Endothelial cell (in vitro differentiated cells): ENCODE measurements around the gene AP2A2. TPM values are rescaled to one million over a fixed set of nuclear protein-coding genes. Genes with fewer than 3 reads are reported as not detected.
A peak's percentile ranks its signal among the peaks of the same experiment; 100 is the strongest.

ENCODE experiments used
- DNase-seq: peaks from one replicate; pipeline ENCODE4 v3.0.0; 2021; ENCODE audit warnings: low spot score
- H3K27ac Mint-ChIP-seq: one replicate; pipeline ENCODE4 v1.8.0; 2021; ENCODE audit warnings: mixed read lengths, inconsistent platforms; ENCODE audit not compliant: unreplicated experiment
- H3K27me3 Mint-ChIP-seq: one replicate; pipeline ENCODE4 v1.8.0; 2021; ENCODE audit warnings: mild to moderate bottlenecking, moderate library complexity, mixed read lengths, inconsistent platforms; ENCODE audit not compliant: unreplicated experiment
- H3K36me3 Mint-ChIP-seq: one replicate; pipeline ENCODE4 v1.8.0; 2021; ENCODE audit warnings: mild to moderate bottlenecking, low read depth, mixed read lengths, inconsistent platforms; ENCODE audit not compliant: unreplicated experiment
- H3K4me1 Mint-ChIP-seq: one replicate; pipeline ENCODE4 v1.8.0; 2021; ENCODE audit warnings: mild to moderate bottlenecking, mixed read lengths, inconsistent platforms; ENCODE audit not compliant: unreplicated experiment
- H3K4me3 Mint-ChIP-seq: one replicate; pipeline ENCODE4 v1.8.0; 2021; ENCODE audit warnings: mild to moderate bottlenecking, mixed read lengths, inconsistent platforms; ENCODE audit not compliant: unreplicated experiment
- H3K9me3 Mint-ChIP-seq: one replicate; pipeline ENCODE4 v1.8.0; 2021; ENCODE audit warnings: mixed read lengths, inconsistent platforms; ENCODE audit not compliant: unreplicated experiment
- total RNA-seq: library from RNA; stranded (reverse); fragmentation: NEBNext Ultra II Directional; extraction: Animal tissue kit (Norgen Biotek cat#: 25700); gene quantifications from one replicate; pipeline ENCODE4 v1.2.1, GENCODE V29; 2021; ENCODE audit not compliant: unreplicated experiment
- TF ChIP-seq, protein P1 (sequence below): fragments of 200-600 bp; sonication (generic); IDR thresholded peaks from one replicate; pipeline ENCODE4 v1.5.0; 2021; ENCODE audit warnings: antibody characterized with exemption; ENCODE audit not compliant: unreplicated experiment

AP2A2 gene
- total RNA-seq, 1 donor from 2014 or later = 287 TPM

DNA sequence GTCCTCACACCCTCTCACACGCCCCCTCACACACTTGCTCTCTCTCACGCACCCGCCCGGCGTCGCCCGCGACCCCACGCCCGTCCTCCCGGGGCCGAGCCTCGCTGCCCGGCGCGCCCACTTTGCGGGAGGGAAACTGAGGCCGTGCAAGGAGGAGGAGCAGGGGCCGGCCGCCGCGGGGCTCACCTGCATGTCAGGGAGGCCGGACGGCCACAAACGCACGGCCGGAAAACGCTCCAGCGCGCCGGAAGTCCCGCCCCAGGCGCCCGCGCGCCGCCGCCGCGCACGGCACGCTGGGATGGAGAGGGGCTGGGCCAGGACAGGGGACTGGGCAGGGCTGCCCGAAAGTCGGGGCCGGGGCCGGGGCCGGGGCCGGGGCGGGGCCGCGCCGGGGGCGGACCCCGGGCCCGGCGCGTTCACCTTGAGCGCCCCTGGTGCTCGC is 15.1 kb upstream of the AP2A2 start, which contains the start of gene CHID1:
CHID1 (minus strand) TSS at position 222 of the 442 bp plus-strand sequence. CDS start 5,994 bp downstream, outside the sequence.
- peak; percentile 90 for DNase-seq
- peaks cover 2% of the 10 kb centered on the region for H3K27me3 Mint-ChIP-seq
- peaks cover 4% of the 10 kb centered on the region for H3K36me3 Mint-ChIP-seq
- TF ChIP-seq, protein P1, sequence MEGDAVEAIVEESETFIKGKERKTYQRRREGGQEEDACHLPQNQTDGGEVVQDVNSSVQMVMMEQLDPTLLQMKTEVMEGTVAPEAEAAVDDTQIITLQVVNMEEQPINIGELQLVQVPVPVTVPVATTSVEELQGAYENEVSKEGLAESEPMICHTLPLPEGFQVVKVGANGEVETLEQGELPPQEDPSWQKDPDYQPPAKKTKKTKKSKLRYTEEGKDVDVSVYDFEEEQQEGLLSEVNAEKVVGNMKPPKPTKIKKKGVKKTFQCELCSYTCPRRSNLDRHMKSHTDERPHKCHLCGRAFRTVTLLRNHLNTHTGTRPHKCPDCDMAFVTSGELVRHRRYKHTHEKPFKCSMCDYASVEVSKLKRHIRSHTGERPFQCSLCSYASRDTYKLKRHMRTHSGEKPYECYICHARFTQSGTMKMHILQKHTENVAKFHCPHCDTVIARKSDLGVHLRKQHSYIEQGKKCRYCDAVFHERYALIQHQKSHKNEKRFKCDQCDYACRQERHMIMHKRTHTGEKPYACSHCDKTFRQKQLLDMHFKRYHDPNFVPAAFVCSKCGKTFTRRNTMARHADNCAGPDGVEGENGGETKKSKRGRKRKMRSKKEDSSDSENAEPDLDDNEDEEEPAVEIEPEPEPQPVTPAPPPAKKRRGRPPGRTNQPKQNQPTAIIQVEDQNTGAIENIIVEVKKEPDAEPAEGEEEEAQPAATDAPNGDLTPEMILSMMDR = no peak
- no peaks in the 10 kb centered on the region for H3K9me3 Mint-ChIP-seq
- peak within 1 kb of the TSS; percentile 55 for H3K27ac Mint-ChIP-seq
- H3K4me1 Mint-ChIP-seq = peaks cover 14% of the 10 kb centered on the region
- H3K4me3 Mint-ChIP-seq = peak within 1 kb of the TSS; percentile 96

DNA sequence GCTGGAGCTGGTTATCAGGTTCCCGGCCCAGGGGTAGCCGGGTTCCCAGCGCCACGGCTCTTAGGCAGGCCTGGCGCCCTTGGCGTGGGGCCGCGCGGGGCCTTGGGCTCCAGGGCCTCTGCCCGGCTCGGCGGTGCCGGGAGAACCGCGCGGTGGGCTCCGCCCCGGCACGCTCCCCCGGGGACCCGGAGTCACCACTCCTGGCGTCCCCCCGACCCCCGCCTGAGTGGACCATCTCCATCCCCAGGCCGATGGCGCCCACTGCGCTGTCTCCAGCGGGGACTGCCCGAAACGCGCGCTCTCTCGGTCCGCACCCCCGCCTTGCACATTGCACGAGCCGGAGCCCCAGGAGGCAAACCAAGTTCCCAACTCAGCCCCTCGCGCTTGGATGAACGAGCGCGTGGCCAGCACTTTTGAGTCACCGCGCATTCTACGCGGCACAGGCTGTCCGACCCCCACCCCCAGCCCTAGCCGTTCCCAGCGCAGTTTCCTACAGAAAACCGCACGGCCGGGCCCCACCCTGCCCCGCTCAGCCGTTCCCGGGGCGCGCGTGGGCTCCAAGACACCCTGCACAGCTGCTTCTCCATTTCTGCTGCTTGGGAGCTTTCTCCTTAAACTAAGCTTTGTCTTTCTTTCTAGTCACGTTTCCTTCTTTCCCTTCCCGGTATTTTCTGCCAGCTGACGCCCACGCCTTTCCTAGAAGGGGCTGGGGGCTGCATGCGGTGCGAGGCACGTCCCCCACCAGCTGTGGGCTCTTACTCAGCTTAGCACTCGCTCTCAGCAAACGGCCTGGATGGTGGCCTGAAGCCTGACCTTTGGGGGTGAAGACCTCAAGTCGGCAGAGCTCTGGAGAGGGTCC is 14.4 kb upstream of the AP2A2 start:
- peaks cover 14% of the 10 kb centered on the region for H3K4me1 Mint-ChIP-seq
- TF ChIP-seq, protein P1 = no peak
- peaks cover 4% of the 10 kb centered on the region for H3K36me3 Mint-ChIP-seq
- peak overlapping the region; percentile 55 for H3K27ac Mint-ChIP-seq
- H3K27me3 Mint-ChIP-seq = peaks cover 3% of the 10 kb centered on the region
- no peaks in the 10 kb centered on the region for H3K9me3 Mint-ChIP-seq
- H3K4me3 Mint-ChIP-seq = peak overlapping the region; percentile 92
- no peak for DNase-seq

DNA sequence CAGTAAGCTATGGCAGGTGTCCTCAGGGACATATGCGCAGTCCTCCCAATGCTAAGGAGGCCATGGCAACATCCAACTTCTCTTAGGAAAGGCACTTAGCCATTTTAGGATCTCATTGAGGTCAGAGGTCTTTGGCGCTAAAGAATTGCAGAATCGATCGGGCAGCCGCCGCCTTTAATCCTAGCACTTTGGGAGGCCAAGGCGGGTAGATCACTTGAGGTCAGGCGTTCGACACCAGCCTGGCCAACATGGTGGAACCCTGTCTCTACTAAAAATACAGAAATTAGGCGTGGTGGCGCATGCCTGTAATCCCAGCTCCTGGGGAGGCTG is 13.8 kb upstream of the AP2A2 start:
- peaks cover 14% of the 10 kb centered on the region for H3K4me1 Mint-ChIP-seq
- TF ChIP-seq, protein P1 = no peak
- peaks cover 5% of the 10 kb centered on the region for H3K27me3 Mint-ChIP-seq
- H3K27ac Mint-ChIP-seq = no peak overlapping the region
- H3K36me3 Mint-ChIP-seq = peaks cover 4% of the 10 kb centered on the region
- peak overlapping the region; percentile 92 for H3K4me3 Mint-ChIP-seq
- no peaks in the 10 kb centered on the region for H3K9me3 Mint-ChIP-seq
- no peak for DNase-seq

DNA sequence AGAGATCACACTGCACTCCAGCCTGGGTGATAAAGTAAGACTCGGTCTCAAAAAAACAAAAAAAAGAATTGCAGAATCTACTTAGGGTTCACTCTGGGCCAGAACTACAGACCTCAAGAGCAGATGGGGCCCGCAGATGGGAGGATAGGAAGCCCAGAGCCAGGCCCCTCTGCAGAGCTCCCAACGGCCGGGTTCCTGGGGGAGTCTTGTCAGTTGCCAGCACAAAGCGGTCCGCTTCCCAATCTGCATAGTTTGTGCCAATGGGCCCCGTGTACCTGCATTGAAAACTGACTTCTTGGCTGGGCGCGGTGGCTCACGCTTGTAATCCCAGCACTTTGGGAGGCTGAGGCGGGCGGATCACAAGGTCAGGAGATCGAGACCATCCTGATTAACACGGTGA is 13.4 kb upstream of the AP2A2 start:
- Mint-ChIP-seq H3K4me1 (peaks cover 14% of the 10 kb centered on the region), H3K36me3 (peaks cover 4% of the 10 kb centered on the region), H3K27ac (no peak overlapping the region), H3K9me3 (no peaks in the 10 kb centered on the region), H3K27me3 (peaks cover 5% of the 10 kb centered on the region), H3K4me3 (no peak overlapping the region)
- DNase-seq = no peak
- TF ChIP-seq, protein P1 = no peak

DNA sequence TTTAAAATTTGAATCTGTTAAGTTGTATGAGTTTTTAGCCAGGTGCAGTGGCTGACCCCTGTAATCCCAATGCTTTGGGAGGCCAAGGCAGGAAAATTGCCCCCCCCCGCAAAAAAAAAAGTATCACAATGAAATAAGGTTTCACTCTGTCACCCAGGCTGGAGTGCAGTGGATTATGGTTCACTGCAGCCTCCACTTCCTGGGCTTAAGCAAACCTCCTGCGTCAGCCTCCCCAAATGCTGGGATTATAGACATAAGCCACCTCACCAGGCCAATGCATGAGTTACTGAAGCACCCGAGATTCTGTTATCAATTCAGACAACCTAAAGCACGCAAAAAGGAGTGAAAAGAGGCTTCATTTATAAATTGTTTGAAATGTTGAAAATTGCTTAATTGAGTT is 12.6 kb upstream of the AP2A2 start:
- no peak for DNase-seq
- H3K27me3 Mint-ChIP-seq = peaks cover 5% of the 10 kb centered on the region
- no peak overlapping the region for H3K4me3 Mint-ChIP-seq

More for the DNA sequence above, 12.6 kb upstream of the AP2A2 start:
- Mint-ChIP-seq H3K9me3 (no peaks in the 10 kb centered on the region), H3K36me3 (peaks cover 4% of the 10 kb centered on the region), H3K4me1 (peaks cover 14% of the 10 kb centered on the region), H3K27ac (no peak overlapping the region)
- TF ChIP-seq, protein P1 = no peak
